ENCODE data around the gene OCIAD1. TPM values are rescaled to one million over a fixed set of nuclear protein-coding genes. Genes with fewer than 3 reads are reported as not detected.

OCIAD1 gene, protein sequence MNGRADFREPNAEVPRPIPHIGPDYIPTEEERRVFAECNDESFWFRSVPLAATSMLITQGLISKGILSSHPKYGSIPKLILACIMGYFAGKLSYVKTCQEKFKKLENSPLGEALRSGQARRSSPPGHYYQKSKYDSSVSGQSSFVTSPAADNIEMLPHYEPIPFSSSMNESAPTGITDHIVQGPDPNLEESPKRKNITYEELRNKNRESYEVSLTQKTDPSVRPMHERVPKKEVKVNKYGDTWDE
- total RNA-seq (2014; rRNA removed) (52.6 and 61.0 TPM in 2 replicates), Bru-seq, nascent RNA (percentile 88 among the genes with signal in this experiment), BruChase-seq, experiment 1, labeled RNA remaining after a 6-hour chase (percentile 88 among the genes with signal in this experiment), BruChase-seq, experiment 2, labeled RNA remaining after a 2-hour chase (percentile 93 among the genes with signal in this experiment)
- long read RNA-seq, transcript OCIAD1-202 (9 exons, 1,594 nt): minor isoform, 14 of 108 reads
- long read RNA-seq, transcript OCIAD1-201 (9 exons, 1,414 nt): major isoform, 48 of 108 reads
- long read RNA-seq, partial matches to known transcripts: 9 of 108 reads
- long read RNA-seq, other reads (novel, unspliced or antisense): 37 of 108 reads

DNA sequence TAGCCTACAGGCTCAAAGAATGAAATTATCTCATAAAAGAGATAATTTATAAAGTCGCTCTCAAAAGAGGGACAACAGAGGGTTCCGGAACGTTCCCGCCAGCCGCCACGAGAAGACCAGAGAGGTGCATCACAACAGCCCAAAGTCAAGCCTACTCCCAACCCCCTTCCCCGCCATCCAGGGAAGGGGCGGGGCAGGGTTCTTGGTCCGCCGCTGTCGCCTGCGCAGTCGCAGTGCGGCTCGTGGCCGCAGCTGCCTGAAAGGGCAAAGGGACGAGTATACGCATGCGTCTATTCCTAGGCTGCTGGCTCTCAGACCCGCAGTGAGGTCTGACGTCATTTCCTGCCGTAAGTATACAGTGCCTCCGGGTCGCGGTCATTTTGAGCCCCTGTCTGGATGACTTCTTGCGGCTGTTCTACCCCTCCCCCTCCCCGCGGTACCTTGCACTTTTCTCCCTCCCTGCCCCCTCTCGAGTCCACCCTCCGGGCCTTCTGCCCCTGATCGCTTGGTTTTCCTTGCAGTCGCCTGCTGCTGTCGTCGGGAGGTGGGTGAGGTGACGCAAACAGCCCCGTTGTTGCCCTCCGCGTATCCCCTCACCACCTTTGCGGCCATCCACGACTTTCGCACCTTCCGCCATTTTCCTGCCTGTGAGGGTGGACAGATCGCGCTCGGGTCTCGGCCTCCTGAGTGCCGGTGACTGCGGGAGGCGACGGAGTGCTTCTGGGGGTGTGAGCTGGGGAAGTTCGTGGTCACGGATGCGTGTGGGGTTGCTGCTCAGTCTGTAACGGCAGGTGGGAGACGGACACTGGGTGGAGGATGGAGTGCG lies at the start of gene OCIAD1:
OCIAD1 (plus strand) TSS at position 383 of the 826 bp plus-strand sequence. CDS start 1,537 bp downstream, outside the sequence.
- TF ChIP-seq EZH2phosphoT487 (IDR thresholded peaks at IDR 0.05; ENCODE audit: borderline replicate concordance, low read length) (no peak), EZH2 (IDR thresholded peaks at IDR 0.05; ENCODE audit: low read length, unreplicated experiment) (no peak)
- TF ChIP-seq, protein P1, sequence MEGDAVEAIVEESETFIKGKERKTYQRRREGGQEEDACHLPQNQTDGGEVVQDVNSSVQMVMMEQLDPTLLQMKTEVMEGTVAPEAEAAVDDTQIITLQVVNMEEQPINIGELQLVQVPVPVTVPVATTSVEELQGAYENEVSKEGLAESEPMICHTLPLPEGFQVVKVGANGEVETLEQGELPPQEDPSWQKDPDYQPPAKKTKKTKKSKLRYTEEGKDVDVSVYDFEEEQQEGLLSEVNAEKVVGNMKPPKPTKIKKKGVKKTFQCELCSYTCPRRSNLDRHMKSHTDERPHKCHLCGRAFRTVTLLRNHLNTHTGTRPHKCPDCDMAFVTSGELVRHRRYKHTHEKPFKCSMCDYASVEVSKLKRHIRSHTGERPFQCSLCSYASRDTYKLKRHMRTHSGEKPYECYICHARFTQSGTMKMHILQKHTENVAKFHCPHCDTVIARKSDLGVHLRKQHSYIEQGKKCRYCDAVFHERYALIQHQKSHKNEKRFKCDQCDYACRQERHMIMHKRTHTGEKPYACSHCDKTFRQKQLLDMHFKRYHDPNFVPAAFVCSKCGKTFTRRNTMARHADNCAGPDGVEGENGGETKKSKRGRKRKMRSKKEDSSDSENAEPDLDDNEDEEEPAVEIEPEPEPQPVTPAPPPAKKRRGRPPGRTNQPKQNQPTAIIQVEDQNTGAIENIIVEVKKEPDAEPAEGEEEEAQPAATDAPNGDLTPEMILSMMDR (conservative IDR thresholded peaks at IDR 0.05; ENCODE audit: low read depth, low read length): no peak
- Histone ChIP-seq H3F3A (ENCODE audit: low read length, unreplicated experiment) (no peaks in the 10 kb centered on the region), H3K9me3 (ENCODE audit: low read length) (no peaks in the 10 kb centered on the region), H3K27me3 (ENCODE audit: low read length) (no peaks in the 10 kb centered on the region), H3K9ac (ENCODE audit: low read length) (peak within 1 kb of the TSS; percentile 97), H3K27ac (ENCODE audit: low read length) (peak within 1 kb of the TSS; percentile 83), H3K9me2 (replicated peaks; ENCODE audit: low read length) (no peaks in the 10 kb centered on the region), H2AFZ (ENCODE audit: low read length) (peak within 1 kb of the TSS; percentile 97), H3K79me2 (ENCODE audit: low read length) (peaks cover 46% of the 10 kb centered on the region), H3K4me3 (ENCODE audit: low read length) (peak within 1 kb of the TSS; percentile 85), H3K36me3 (ENCODE audit: low read depth, low read length) (peaks cover 16% of the 10 kb centered on the region; the same call in 1 of the 2 replicates), H3K4me2 (ENCODE audit: low read length) (peak within 1 kb of the TSS; percentile 84), H3K4me1 (ENCODE audit: insufficient read depth, low read length) (peaks cover 6% of the 10 kb centered on the region), H4K20me1 (ENCODE audit: low read length) (no peaks in the 10 kb centered on the region)
- DNase-seq (peak; percentile 97), ATAC-seq (peak; percentile 99)
- intact Hi-C loops (cut with micrococcal nuclease): loop anchor here (1.0 kb wide), 1 partner anchor 51 kb away; the partner anchor contains the start of gene FRYL
- ChIA-PET POLR2A (ENCODE audit: unreplicated experiment) (no interaction called here), CTCF (no interaction called here)
- BruUV-seq (replicated peaks): no TSS peak

DNA sequence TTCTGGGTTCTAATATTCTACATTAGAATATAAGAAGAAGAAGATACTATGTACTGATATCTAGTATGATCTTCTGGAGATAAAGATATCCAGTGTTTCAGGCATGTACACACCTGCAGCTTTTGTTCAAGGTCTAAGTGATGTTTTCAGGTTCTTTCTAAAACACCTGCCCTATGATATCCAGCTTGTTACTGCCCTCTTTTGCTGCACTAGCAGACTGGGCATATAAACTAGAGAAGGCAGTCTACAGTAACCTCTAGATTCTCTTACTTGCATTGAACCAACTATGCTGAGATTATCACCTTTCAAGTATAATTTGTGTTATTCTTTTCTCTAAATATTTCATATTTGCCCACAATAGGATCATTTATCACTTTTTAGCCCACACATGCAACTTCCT lies 48.9 kb upstream of the OCIAD1 start:
- BruUV-seq (replicated peaks): no TSS peak
- ChIA-PET POLR2A (ENCODE audit: unreplicated experiment) (no interaction called here), CTCF (no interaction called here)
- no peak overlapping the region for H3K9ac ChIP-seq (ENCODE audit: low read length)
- ATAC-seq (no peak), DNase-seq (no peak)
- H3K9me2 ChIP-seq (replicated peaks; ENCODE audit: low read length): no peaks in the 10 kb centered on the region
- intact Hi-C loops (cut with micrococcal nuclease): loop anchor here (2.0 kb wide), 1 partner anchor 181 kb away; no protein-coding TSS in a partner anchor
- H3F3A ChIP-seq (ENCODE audit: low read length, unreplicated experiment): no peaks in the 10 kb centered on the region
- no peak overlapping the region for H3K4me3 ChIP-seq (ENCODE audit: low read length)
- H3K79me2 ChIP-seq (ENCODE audit: low read length): peaks cover 24% of the 10 kb centered on the region
- no peak overlapping the region for H3K4me2 ChIP-seq (ENCODE audit: low read length)
- no peaks in the 10 kb centered on the region for H3K9me3 ChIP-seq (ENCODE audit: low read length)
- TF ChIP-seq EZH2 (IDR thresholded peaks at IDR 0.05; ENCODE audit: low read length, unreplicated experiment): no peak
- TF ChIP-seq, protein P1 (conservative IDR thresholded peaks at IDR 0.05; ENCODE audit: low read depth, low read length): no peak
- TF ChIP-seq EZH2phosphoT487 (IDR thresholded peaks at IDR 0.05; ENCODE audit: borderline replicate concordance, low read length): no peak
- no peak overlapping the region for H2AFZ ChIP-seq (ENCODE audit: low read length)
- H3K4me1 ChIP-seq (ENCODE audit: insufficient read depth, low read length): peaks cover 12% of the 10 kb centered on the region; the same call in 1 of the 2 replicates
- no peaks in the 10 kb centered on the region for H3K36me3 ChIP-seq (ENCODE audit: low read depth, low read length)
- H3K27me3 ChIP-seq (ENCODE audit: low read length): no peaks in the 10 kb centered on the region
- H3K27ac ChIP-seq (ENCODE audit: low read length): no peak overlapping the region
- H4K20me1 ChIP-seq (ENCODE audit: low read length): peaks cover 15% of the 10 kb centered on the region
